HepG2 (cell line): ENCODE results near the gene ACBD6. TPM values are rescaled to one million over a fixed set of nuclear protein-coding genes. Genes with fewer than 3 reads are reported as not detected.

Source experiments
- E2F1 ChIP-seq: sonication (generic); formaldehyde crosslinking; IDR thresholded peaks from 2 replicates; pipeline ENCODE4 v1.5.0; 2020; ENCODE audit warnings: missing genetic modification reagents
- FOXO1 ChIP-seq: sonication (generic); formaldehyde crosslinking; IDR thresholded peaks from 2 replicates; pipeline ENCODE4 v1.4.0; 2020; ENCODE audit warnings: missing genetic modification reagents
- GATAD2A ChIP-seq: IDR thresholded peaks from 2 replicates; pipeline ENCODE4 v1.6.1; 2016
- HDAC1 ChIP-seq: sonication (generic); formaldehyde crosslinking; IDR thresholded peaks from 2 replicates; pipeline ENCODE4 v1.5.1; 2020; ENCODE audit warnings: mild to moderate bottlenecking, missing genetic modification reagents
- HDAC2 ChIP-seq: sonication (generic); formaldehyde crosslinking; IDR thresholded peaks from 2 replicates; pipeline ENCODE4 v1.4.0; 2020; ENCODE audit warnings: missing genetic modification reagents
- HIC2 ChIP-seq: sonication (generic); formaldehyde crosslinking; IDR thresholded peaks from 2 replicates; pipeline ENCODE4 v1.9.0; 2022; ENCODE audit warnings: low read depth, missing genetic modification reagents
- ISX ChIP-seq: sonication (generic); formaldehyde crosslinking; conservative IDR thresholded peaks from 2 replicates; pipeline ENCODE4 v1.5.0; 2020; ENCODE audit warnings: missing genetic modification reagents
- KAT8 ChIP-seq: IDR thresholded peaks from 2 replicates; pipeline ENCODE4 v1.6.1; 2016; ENCODE audit warnings: missing genetic modification reagents, missing compliant biosample characterization
- NR2F2 ChIP-seq: IDR thresholded peaks from 2 replicates; pipeline ENCODE4 v1.6.1; 2012; ENCODE audit warnings: low read depth, inconsistent platforms, borderline replicate concordance
- POGZ ChIP-seq: sonication (generic); formaldehyde crosslinking; IDR thresholded peaks from 2 replicates; pipeline ENCODE4 v1.4.0; 2020; ENCODE audit warnings: mild to moderate bottlenecking, missing genetic modification reagents
- RARG ChIP-seq: sonication (generic); formaldehyde crosslinking; IDR thresholded peaks from 2 replicates; pipeline ENCODE4 v1.4.0; 2020; ENCODE audit warnings: low read depth, mild to moderate bottlenecking, missing genetic modification reagents
- RORA ChIP-seq: sonication (generic); formaldehyde crosslinking; IDR thresholded peaks from 2 replicates; pipeline ENCODE4 v1.5.0; 2020; ENCODE audit warnings: mild to moderate bottlenecking, missing genetic modification reagents, moderate library complexity
- RXRB ChIP-seq: IDR thresholded peaks from 2 replicates; pipeline ENCODE4 v1.6.1; 2016; ENCODE audit warnings: borderline replicate concordance, missing genetic modification reagents, missing compliant biosample characterization
- SMAD1 ChIP-seq: sonication (generic); formaldehyde crosslinking; IDR thresholded peaks from 2 replicates; pipeline ENCODE4 v1.4.0; 2020; ENCODE audit warnings: missing genetic modification reagents, low read depth, mild to moderate bottlenecking, borderline replicate concordance
- SMYD3 ChIP-seq: sonication (generic); formaldehyde crosslinking; IDR thresholded peaks from 2 replicates; pipeline ENCODE4 v1.8.1; 2023; ENCODE audit warnings: mild to moderate bottlenecking, missing genetic modification reagents
- SOX6 ChIP-seq, 2 experiments: fragments of 450-650 bp in 1 of 2; sonication (generic) in 1 of 2; formaldehyde crosslinking in 1 of 2; IDR thresholded peaks; 2 replicates each; pipeline versions ENCODE4 v1.4.0 to v1.6.1; 2017 to 2020; ENCODE audit warnings: antibody characterized with exemption in 1 of 2, mild to moderate bottlenecking in 1 of 2, missing genetic modification reagents in 1 of 2
- SUZ12 ChIP-seq: fragments of 150-350 bp; IDR thresholded peaks from 2 replicates; pipeline ENCODE4 v1.6.1; 2014; ENCODE audit warnings: low read depth, low read length
- TARDBP ChIP-seq: sonication (generic); formaldehyde crosslinking; IDR thresholded peaks from 2 replicates; pipeline ENCODE4 v1.8.0; 2022; ENCODE audit warnings: mild to moderate bottlenecking, missing genetic modification reagents
- ZBTB7B ChIP-seq: sonication (generic); formaldehyde crosslinking; IDR thresholded peaks from 2 replicates; pipeline ENCODE4 v1.4.0; 2020; ENCODE audit warnings: missing genetic modification reagents
- ZFP82 ChIP-seq: sonication (generic); formaldehyde crosslinking; IDR thresholded peaks from 2 replicates; pipeline ENCODE4 v1.5.1; 2020; ENCODE audit warnings: mild to moderate bottlenecking, missing genetic modification reagents, borderline replicate concordance
- ZNF160 ChIP-seq: sonication (generic); formaldehyde crosslinking; IDR thresholded peaks from 2 replicates; pipeline ENCODE4 v1.8.0; 2022; ENCODE audit warnings: mild to moderate bottlenecking, inconsistent platforms, missing genetic modification reagents
- ZNF292 ChIP-seq: sonication (generic); formaldehyde crosslinking; IDR thresholded peaks from 2 replicates; pipeline ENCODE4 v1.8.1; 2022; ENCODE audit warnings: mild to moderate bottlenecking, low read depth, missing genetic modification reagents, borderline replicate concordance
- ZNF501 ChIP-seq: sonication (generic); formaldehyde crosslinking; IDR thresholded peaks from 2 replicates; pipeline ENCODE4 v1.5.1; 2020; ENCODE audit warnings: mild to moderate bottlenecking, moderate library complexity, missing genetic modification reagents
- ZNF549 ChIP-seq: sonication (generic); formaldehyde crosslinking; IDR thresholded peaks from 2 replicates; pipeline ENCODE4 v1.5.0; 2020; ENCODE audit warnings: missing genetic modification reagents
- ZNF652 ChIP-seq: IDR thresholded peaks from 2 replicates; pipeline ENCODE4 v1.6.1; 2016; ENCODE audit warnings: low read depth, borderline replicate concordance
- ZNF749 ChIP-seq: sonication (generic); formaldehyde crosslinking; IDR thresholded peaks from 2 replicates; pipeline ENCODE4 v1.8.0; 2022; ENCODE audit warnings: mild to moderate bottlenecking, missing genetic modification reagents, moderate library complexity, borderline replicate concordance
- ZSCAN22 ChIP-seq: sonication (generic); formaldehyde crosslinking; IDR thresholded peaks from 2 replicates; pipeline ENCODE4 v1.4.0; 2020; ENCODE audit warnings: mild to moderate bottlenecking, missing genetic modification reagents
- ZSCAN25 ChIP-seq: sonication (generic); formaldehyde crosslinking; IDR thresholded peaks from 2 replicates; pipeline ENCODE4 v1.8.0; 2022; ENCODE audit warnings: mild to moderate bottlenecking, missing genetic modification reagents
- polyA plus RNA-seq, 8 experiments: library from polyadenylated mRNA; depleted of rRNA in 3 of 8; stranded (reverse) in 7 of 8; unstranded in 1 of 8; fragments of >200 nt; fragmentation: Illumina TruSeq in 4 of 8; extraction: Trizol in 4 of 8; gene quantifications; 2 replicates each; pipeline versions ENCODE4 v1.2.1 to v1.2.3, GENCODE V29; 2011 to 2016; ENCODE audit warnings: low read depth in 4 of 8, missing spikeins in 1 of 8, mixed read lengths in 1 of 8; ENCODE audit not compliant: insufficient read depth in 1 of 8
- total RNA-seq, 5 experiments: library from RNA; depleted of rRNA; stranded (reverse); fragments of >200 nt; fragmentation: Illumina TruSeq; extraction: Trizol; gene quantifications; 2 replicates each; pipeline ENCODE4 v1.2.3, GENCODE V29; 2016; ENCODE audit warnings: low read depth in 1 of 5

ACBD6 gene
- total and polyA plus RNA-seq, 2 of the 13 experiments (the other 11 are each of a cell fraction or from before 2014, with no cell fraction given), result 33.5 to 47.2 TPM

- TF ChIP-seq E2F1 (CRISPR knock-in tag) (no peak), SUZ12 (no peak), GATAD2A (peak; percentile 29; the same call in 1 of the 2 replicates), FOXO1 (CRISPR knock-in tag) (peak; percentile 64; the same call in 1 of the 2 replicates), ZFP82 (CRISPR knock-in tag) (no peak), ZNF749 (CRISPR knock-in tag) (no peak), RXRB (CRISPR knock-in tag) (peak; percentile 65), ISX (CRISPR knock-in tag) (no peak), HDAC2 (CRISPR knock-in tag) (peak; percentile 55; the same call in 1 of the 2 replicates), ZNF501 (no peak; the same call in 1 of the 2 replicates), SMYD3 (CRISPR knock-in tag) (no peak), HIC2 (CRISPR knock-in tag) (peak; percentile 80), HDAC1 (CRISPR knock-in tag) (no peak), ZNF549 (CRISPR knock-in tag) (no peak), ZNF160 (peak; percentile 56; the same call in 1 of the 2 replicates), RORA (no peak), NR2F2 (peak; percentile 81), TARDBP (0 out of 2 replicates have a peak, but pooled peaks have one; percentile 32), ZSCAN22 (CRISPR knock-in tag) (no peak), ZSCAN25 (CRISPR knock-in tag) (peak; percentile 72), KAT8 (CRISPR knock-in tag) (0 out of 2 replicates have a peak, but pooled peaks have one; percentile 20), POGZ (CRISPR knock-in tag) (no peak), ZNF652 (CRISPR knock-in tag) (no peak), RARG (CRISPR knock-in tag) (no peak), SOX6 (IDR thresholded peaks at IDR 0.05) (no peak), SOX6 (CRISPR knock-in tag; IDR thresholded peaks at IDR 0.05) (peak; percentile 52; the same call in 1 of the 2 replicates), SMAD1 (no peak), ZBTB7B (peak; percentile 91), ZNF292 (peak; percentile 83)
Observed at GRCh38 chr1:180253585-180254495, 248.5 kb downstream of the ACBD6 start (continued).
